Trophoblast cell (in vitro differentiated cells and primary cell): Measurements from ENCODE around the gene DPF1.

Experiments used
- DNase-seq, 2 donors: peaks; one replicate each; pipeline ENCODE4 v3.0.0-alpha.2; 2016
- H2AFZ ChIP-seq: 2 replicates; pipeline ENCODE4 v1.6.1; 2013; ENCODE audit warnings: low read length, moderate library complexity, mild to moderate bottlenecking; ENCODE audit not compliant: insufficient read depth, poor library complexity
- H2AK5ac ChIP-seq: 2 replicates; pipeline ENCODE4 v1.6.1; 2013; ENCODE audit warnings: mild to moderate bottlenecking, low read length
- H2BK120ac ChIP-seq: 2 replicates; pipeline ENCODE4 v1.6.1; 2013; ENCODE audit warnings: low read length, mild to moderate bottlenecking, moderate library complexity; ENCODE audit not compliant: insufficient read depth, poor library complexity
- H2BK12ac ChIP-seq: 2 replicates; pipeline ENCODE4 v1.6.1; 2013; ENCODE audit warnings: mild to moderate bottlenecking, low read length, moderate library complexity
- H2BK5ac ChIP-seq: 2 replicates; pipeline ENCODE4 v1.6.1; 2013; ENCODE audit warnings: low read length, low read depth, moderate library complexity, mild to moderate bottlenecking; ENCODE audit not compliant: poor library complexity
- H3K14ac ChIP-seq: 2 replicates; pipeline ENCODE4 v1.6.1; 2013; ENCODE audit warnings: mild to moderate bottlenecking, low read length
- H3K18ac ChIP-seq: 2 replicates; pipeline ENCODE4 v1.6.1; 2013; ENCODE audit warnings: mild to moderate bottlenecking, low read length
- H3K23ac ChIP-seq: 2 replicates; pipeline ENCODE4 v1.6.1; 2013; ENCODE audit warnings: low read length
- H3K27ac ChIP-seq: 2 replicates; pipeline ENCODE4 v1.5.1; 2013; ENCODE audit warnings: low read depth, mild to moderate bottlenecking, inconsistent platforms, low read length, moderate library complexity
- H3K27me3 ChIP-seq: 2 replicates; pipeline ENCODE4 v1.6.1; 2013; ENCODE audit warnings: inconsistent platforms, mild to moderate bottlenecking, low read length, moderate library complexity; ENCODE audit not compliant: insufficient read depth
- H3K36me3 ChIP-seq, 2 experiments: 1 replicate in 1 of 2; 2 replicates in 1 of 2; pipeline ENCODE4 v1.6.1; 2013; ENCODE audit warnings: low read length in 2 of 2, mild to moderate bottlenecking in 2 of 2, moderate library complexity in 1 of 2; ENCODE audit not compliant: insufficient read depth in 2 of 2, control insufficient read depth in 1 of 2
- H3K4ac ChIP-seq: 2 replicates; pipeline ENCODE4 v1.6.1; 2013; ENCODE audit warnings: low read depth, mild to moderate bottlenecking, low read length, moderate library complexity
- H3K4me1 ChIP-seq, 2 experiments: 1 replicate in 1 of 2; 2 replicates in 1 of 2; pipeline ENCODE4 v1.6.1; 2013; ENCODE audit warnings: low read length in 2 of 2, mild to moderate bottlenecking in 2 of 2, moderate library complexity in 1 of 2; ENCODE audit not compliant: insufficient read depth in 2 of 2, control insufficient read depth in 1 of 2
- H3K4me2 ChIP-seq: 2 replicates; pipeline ENCODE4 v1.6.1; 2013; ENCODE audit warnings: inconsistent platforms, mild to moderate bottlenecking, low read length, moderate library complexity
- H3K4me3 ChIP-seq: 2 replicates; pipeline ENCODE4 v1.5.1; 2013; ENCODE audit warnings: mild to moderate bottlenecking, low read depth, low read length, inconsistent platforms
- H3K79me1 ChIP-seq: one replicate; pipeline ENCODE4 v1.6.1; 2013; ENCODE audit warnings: low read length
- H3K79me2 ChIP-seq: 2 replicates; pipeline ENCODE4 v1.6.1; 2013; ENCODE audit warnings: low read length, mild to moderate bottlenecking; ENCODE audit not compliant: control insufficient read depth, insufficient read depth, poor library complexity
- H3K9ac ChIP-seq: 2 replicates; pipeline ENCODE4 v1.6.1; 2013; ENCODE audit warnings: mild to moderate bottlenecking, low read length
- H3K9me3 ChIP-seq: 2 replicates; pipeline ENCODE4 v1.6.1; 2013; ENCODE audit warnings: low read depth, mild to moderate bottlenecking, control low read depth, inconsistent platforms, low read length; ENCODE audit not compliant: insufficient read depth
- H4K12ac ChIP-seq: 2 replicates; pipeline ENCODE4 v1.6.1; 2013; ENCODE audit warnings: low read depth, mild to moderate bottlenecking, low read length, moderate library complexity
- H4K8ac ChIP-seq: 2 replicates; pipeline ENCODE4 v1.6.1; 2013; ENCODE audit warnings: low read depth, mild to moderate bottlenecking, low read length, moderate library complexity
- H4K91ac ChIP-seq: one replicate; pipeline ENCODE4 v1.6.1; 2013; ENCODE audit warnings: low read depth, mild to moderate bottlenecking, low read length, moderate library complexity
- WGBS: extraction: QIAGEN DNeasy Blood & Tissue Kit; methylation state at CpG from one replicate; pipeline ENCODE4 v1.1.7; 2013; ENCODE audit warnings: missing lambda C conversion rate; ENCODE audit not compliant: insufficient read length, insufficient coverage; ENCODE audit errors: extremely low coverage; 5-methylcytosine and 5-hydroxymethylcytosine counted together

DPF1 gene

DNA sequence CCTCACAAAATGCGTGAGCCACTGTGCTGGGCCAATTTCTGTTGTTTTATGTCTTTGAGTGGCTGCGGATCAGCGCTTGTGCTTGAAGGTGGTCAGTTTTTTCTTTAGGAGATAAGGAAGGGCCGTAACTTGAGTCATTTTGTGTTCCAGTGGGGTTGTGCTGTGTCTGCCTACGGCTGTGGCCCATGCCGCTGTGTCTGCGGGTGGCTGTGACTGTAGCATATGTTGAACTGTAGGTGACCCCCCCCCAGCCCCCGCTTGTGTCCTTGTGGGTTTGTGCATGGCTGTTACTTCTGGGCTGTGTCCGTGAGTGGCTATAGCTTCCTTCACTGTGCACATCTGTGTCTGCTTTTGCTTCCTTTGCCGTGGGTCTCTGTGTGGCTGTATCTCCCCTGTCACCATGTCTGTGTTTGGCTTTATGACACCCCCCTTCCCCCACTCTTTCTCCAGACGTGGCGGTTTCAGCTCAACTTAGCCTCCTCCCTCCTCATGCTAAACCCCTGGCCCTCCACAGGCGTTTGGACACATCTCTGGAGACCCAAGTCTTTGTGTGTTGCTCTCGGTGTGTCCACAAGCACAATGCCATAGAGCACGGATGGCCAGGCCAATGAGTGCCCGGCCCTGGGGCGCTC is 31.5 kb upstream of the DPF1 start:
- WGBS = no CpG with 5 or more reads among the region's 17 CpGs

DNA sequence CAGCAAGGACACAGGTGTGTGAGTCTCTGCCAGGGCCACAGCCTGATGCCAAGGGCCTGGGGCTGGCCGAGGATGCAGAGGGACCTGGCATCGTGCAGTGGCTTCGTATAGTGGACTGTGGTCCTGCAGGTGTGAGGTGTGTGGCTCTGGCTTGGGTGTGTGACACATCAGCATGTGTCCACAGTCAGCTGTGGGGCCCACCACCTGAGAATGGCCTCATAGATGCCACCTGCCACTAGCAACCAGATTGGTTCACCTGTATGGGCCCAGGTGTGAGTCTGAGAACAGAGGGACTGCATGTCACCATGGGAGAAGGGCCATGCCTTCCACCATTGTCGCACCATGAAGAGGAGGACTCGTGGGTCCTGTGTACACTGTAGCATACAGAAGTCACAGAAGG is 29.8 kb upstream of the DPF1 start:
- no peak overlapping the region for H4K12ac ChIP-seq
- peaks cover 3% of the 10 kb centered on the region for H3K79me2 ChIP-seq
- H4K8ac ChIP-seq = no peak overlapping the region
- H3K4me3 ChIP-seq = no peak overlapping the region
- no peak overlapping the region for H4K91ac ChIP-seq
- no peak overlapping the region for H2BK5ac ChIP-seq
- H2AFZ ChIP-seq = no peak overlapping the region
- H2AK5ac ChIP-seq = peak overlapping the region; percentile 55
- no peak for DNase-seq
- no peak overlapping the region for H3K27ac ChIP-seq
- H3K79me1 ChIP-seq = peaks cover 30% of the 10 kb centered on the region
- no peak overlapping the region for H3K18ac ChIP-seq
- H3K9ac ChIP-seq = no peak overlapping the region
- no peaks in the 10 kb centered on the region for H3K36me3 ChIP-seq
- H3K9me3 ChIP-seq = peaks cover 2% of the 10 kb centered on the region
- H3K4me1 ChIP-seq = peaks cover 30 to 38% of the 10 kb centered on the region in 2 experiments
- peak overlapping the region; percentile 38 for H3K14ac ChIP-seq
- WGBS = no CpG with 5 or more reads among the region's 5 CpGs
- no peaks in the 10 kb centered on the region for H3K27me3 ChIP-seq
- peak overlapping the region; percentile 37 for H2BK12ac ChIP-seq
- H2BK120ac ChIP-seq = peak overlapping the region; percentile 64
- no peak overlapping the region for H3K4ac ChIP-seq
- H3K4me2 ChIP-seq = no peak overlapping the region
- H3K23ac ChIP-seq = no peak overlapping the region

More for the DNA sequence above, 31.5 kb upstream of the DPF1 start:
- Histone ChIP-seq H3K18ac (peak overlapping the region; percentile 4), H3K9ac (no peak overlapping the region), H4K8ac (peak overlapping the region; percentile 89), H2AK5ac (no peak overlapping the region), H3K27ac (no peak overlapping the region), H3K36me3 (no peaks in the 10 kb centered on the region), H3K23ac (no peak overlapping the region), H4K12ac (no peak overlapping the region), H3K4me1 (peaks cover 30 to 35% of the 10 kb centered on the region in 2 experiments), H2BK12ac (no peak overlapping the region), H2BK120ac (no peak overlapping the region), H3K4me3 (no peak overlapping the region), H2BK5ac (no peak overlapping the region), H3K27me3 (no peaks in the 10 kb centered on the region), H3K4me2 (peak overlapping the region; percentile 68), H2AFZ (no peak overlapping the region), H3K4ac (no peak overlapping the region), H3K79me1 (peaks cover 30% of the 10 kb centered on the region), H4K91ac (peak overlapping the region; percentile 57), H3K9me3 (peaks cover 2% of the 10 kb centered on the region), H3K79me2 (peaks cover 3% of the 10 kb centered on the region), H3K14ac (no peak overlapping the region)
- no peak for DNase-seq

DNA sequence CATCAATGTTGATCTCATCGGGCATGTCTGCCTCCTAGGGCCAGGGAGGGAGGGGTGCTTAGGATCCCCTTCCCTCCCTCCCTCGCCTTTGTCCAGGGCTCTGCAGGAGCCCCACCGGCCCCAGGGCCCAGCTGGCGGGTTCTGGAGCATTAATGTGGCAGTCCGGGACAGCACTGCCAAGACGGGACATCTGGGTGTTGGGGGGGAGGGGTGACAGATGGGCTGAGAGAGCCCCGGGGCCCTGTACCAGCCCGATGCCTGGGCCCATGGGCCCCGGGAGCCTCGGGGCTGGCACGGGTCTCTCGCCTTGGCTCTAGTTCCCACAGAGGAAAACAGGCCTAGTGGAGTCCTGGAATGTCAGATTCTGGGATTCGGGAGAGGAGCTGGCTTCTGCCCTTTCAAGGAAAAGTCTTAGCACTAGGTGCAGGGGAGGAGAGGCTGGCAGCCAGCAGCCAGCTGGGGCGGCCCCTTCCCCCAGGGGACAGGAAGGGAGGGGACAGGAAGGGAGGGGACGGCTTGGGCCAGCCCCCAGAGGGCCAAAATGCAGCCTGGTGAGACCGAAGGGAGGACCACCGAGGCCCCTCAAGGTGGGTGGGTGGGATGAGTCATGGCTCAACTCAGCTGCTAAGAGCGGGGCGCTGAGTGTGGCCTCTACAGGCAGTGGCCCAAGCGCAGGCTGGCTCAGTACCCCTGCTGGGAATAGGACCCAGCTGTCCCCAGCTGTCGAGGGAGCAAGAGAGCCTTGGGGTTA is 29.1 kb upstream of the DPF1 start:
- H3K9ac ChIP-seq = no peak overlapping the region
- H2BK5ac ChIP-seq = peak overlapping the region; percentile 10
- peak overlapping the region; percentile 47 for H3K18ac ChIP-seq
- H3K14ac ChIP-seq = no peak overlapping the region
- no peak overlapping the region for H3K4me2 ChIP-seq
- peak overlapping the region; percentile 32 for H2BK12ac ChIP-seq
- H3K79me2 ChIP-seq = peaks cover 3% of the 10 kb centered on the region
- peak overlapping the region; percentile 33 for H4K8ac ChIP-seq
- peaks cover 30 to 38% of the 10 kb centered on the region in 2 experiments for H3K4me1 ChIP-seq
- H3K36me3 ChIP-seq = no peaks in the 10 kb centered on the region
- WGBS = no CpG with 5 or more reads among the region's 21 CpGs
- peak overlapping the region; percentile 21 for H2AK5ac ChIP-seq
- H3K79me1 ChIP-seq = peaks cover 30% of the 10 kb centered on the region
- peaks cover 2% of the 10 kb centered on the region for H3K9me3 ChIP-seq
- H3K27ac ChIP-seq = no peak overlapping the region
- H3K4me3 ChIP-seq = no peak overlapping the region
- DNase-seq = no peak
- no peak overlapping the region for H4K12ac ChIP-seq
- peak overlapping the region; percentile 64 for H2BK120ac ChIP-seq
- no peak overlapping the region for H2AFZ ChIP-seq
- peak overlapping the region; percentile 69 for H4K91ac ChIP-seq
- no peak overlapping the region for H3K23ac ChIP-seq
- no peak overlapping the region for H3K4ac ChIP-seq
- no peaks in the 10 kb centered on the region for H3K27me3 ChIP-seq

DNA sequence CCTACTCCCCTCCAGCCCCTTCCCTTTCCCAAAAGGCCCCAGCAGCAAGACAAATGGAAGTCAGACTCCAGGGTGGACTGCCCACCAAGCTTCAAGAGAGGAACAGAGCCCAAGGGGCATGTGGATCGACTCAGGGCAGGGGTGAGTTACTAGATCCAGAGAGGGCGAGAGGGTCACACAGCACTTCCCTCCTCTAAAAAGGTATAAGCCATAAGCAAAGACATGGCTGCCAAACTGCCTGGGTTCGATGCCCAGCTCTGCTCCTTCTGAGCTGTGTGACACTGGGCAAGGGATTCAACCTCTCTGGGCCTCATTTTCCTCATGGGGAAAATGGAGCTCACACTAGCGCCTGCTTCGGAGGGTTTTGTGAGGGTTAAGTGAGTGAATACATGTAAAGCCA is 28.4 kb upstream of the DPF1 start:
- Histone ChIP-seq H3K23ac (no peak overlapping the region), H3K27me3 (no peaks in the 10 kb centered on the region)

More for the DNA sequence above, 28.4 kb upstream of the DPF1 start:
- Histone ChIP-seq H3K9me3 (peaks cover 2% of the 10 kb centered on the region), H3K9ac (no peak overlapping the region), H3K4ac (no peak overlapping the region), H3K27ac (no peak overlapping the region), H2BK12ac (peak overlapping the region; percentile 16), H2AK5ac (peak overlapping the region; percentile 84), H3K4me1 (peaks cover 30 to 38% of the 10 kb centered on the region in 2 experiments), H3K36me3 (no peaks in the 10 kb centered on the region), H3K79me2 (peaks cover 3% of the 10 kb centered on the region), H3K14ac (peak overlapping the region; percentile 1), H3K4me2 (no peak overlapping the region), H2AFZ (peak overlapping the region; percentile 27), H3K18ac (peak overlapping the region; percentile 3), H4K12ac (no peak overlapping the region), H3K79me1 (peaks cover 30% of the 10 kb centered on the region), H3K4me3 (no peak overlapping the region), H2BK5ac (peak overlapping the region; percentile 2), H2BK120ac (peak overlapping the region; percentile 3), H4K91ac (peak overlapping the region; percentile 69), H4K8ac (no peak overlapping the region)
- WGBS = no CpG with 5 or more reads among the region's 5 CpGs
- no peak for DNase-seq
